OCI-LY7 (cell line): ENCODE data around the gene HHLA2. TPM values are rescaled to one million over a fixed set of nuclear protein-coding genes. Genes with fewer than 3 reads are reported as not detected.

Experiments used
- BruUV-seq: library from RNA; stranded (reverse); fragments of 400-500 nt; replicated peaks from 2 replicates; lab custom pipeline; 2021; lab: Mats Ljungman, UMichigan
- CTCF ChIA-PET: fragments of 300-600 bp; sonication (Branson Sonifier 250); formaldehyde crosslinking; loops from one replicate; lab custom pipeline; 2022; ENCODE audit warnings: antibody characterized with exemption; ENCODE audit not compliant: unreplicated experiment; lab: Charles Lee
- POLR2A ChIA-PET: fragments of 300-600 bp; sonication (Branson Sonifier 250); formaldehyde crosslinking; loops from one replicate; lab custom pipeline; 2022; ENCODE audit warnings: antibody characterized with exemption; lab: Charles Lee
- DNase-seq: peaks from one replicate; pipeline ENCODE4 v3.0.0-alpha.2; 2015; ENCODE audit warnings: low spot score
- H2AFZ ChIP-seq: fragments of 200-600 bp; sonication (generic), shearing (Covaris generic); 2 replicates; pipeline ENCODE4 v1.6.1; 2014; ENCODE audit warnings: mild to moderate bottlenecking, antibody characterized with exemption, low read length, moderate library complexity
- H3K27ac ChIP-seq: fragments of 200-600 bp; sonication (generic); 2 replicates; pipeline ENCODE4 v1.5.1; 2014; ENCODE audit warnings: mixed run types, low read depth, mild to moderate bottlenecking, moderate library complexity, low read length, inconsistent platforms; ENCODE audit not compliant: poor library complexity, severe bottlenecking
- H3K36me3 ChIP-seq: fragments of 200-600 bp; sonication (generic); 2 replicates; pipeline ENCODE4 v1.6.1; 2014; ENCODE audit warnings: mild to moderate bottlenecking, antibody characterized with exemption, low read length, moderate library complexity, mixed read lengths; ENCODE audit not compliant: insufficient read depth
- H3K4me1 ChIP-seq: fragments of 200-600 bp; sonication (generic); 2 replicates; pipeline ENCODE4 v1.5.1; 2014; ENCODE audit warnings: mild to moderate bottlenecking, low read length; ENCODE audit not compliant: insufficient read depth, poor library complexity, severe bottlenecking
- H3K4me2 ChIP-seq: fragments of 200-600 bp; sonication (generic); 2 replicates; pipeline ENCODE4 v1.6.1; 2014; ENCODE audit warnings: mild to moderate bottlenecking, low read length
- H3K4me3 ChIP-seq: fragments of 200-600 bp; sonication (generic); 2 replicates; pipeline ENCODE4 v1.5.1; 2014; ENCODE audit warnings: mild to moderate bottlenecking, low read depth, low read length; ENCODE audit not compliant: poor library complexity, severe bottlenecking
- H3K79me2 ChIP-seq: fragments of 200-600 bp; sonication (generic); 2 replicates; pipeline ENCODE4 v1.6.1; 2016; ENCODE audit warnings: low read depth, mild to moderate bottlenecking, low read length, moderate library complexity, mixed read lengths; ENCODE audit not compliant: insufficient read depth
- H3K9me2 ChIP-seq: fragments of 200-600 bp; sonication (generic); 2 replicates; pipeline ENCODE4 v1.6.1; 2016; ENCODE audit warnings: mild to moderate bottlenecking, low read length, mixed read lengths; ENCODE audit not compliant: insufficient read depth
- H3K9me3 ChIP-seq: fragments of 200-600 bp; sonication (generic); 2 replicates; pipeline ENCODE4 v1.6.1; 2014; ENCODE audit warnings: mild to moderate bottlenecking, mixed run types, low read length, mixed read lengths
- H4K20me1 ChIP-seq: fragments of 200-600 bp; sonication (generic); 2 replicates; pipeline ENCODE4 v1.6.1; 2014; ENCODE audit warnings: mild to moderate bottlenecking, antibody characterized with exemption, low read length, moderate library complexity, mixed read lengths; ENCODE audit not compliant: insufficient read depth
- CTCF ChIP-seq: fragments of 200-600 bp; sonication (generic); conservative IDR thresholded peaks from 2 replicates; pipeline ENCODE4 v1.5.1; 2014; ENCODE audit warnings: mild to moderate bottlenecking, antibody characterized with exemption, low read length, moderate library complexity, mixed read lengths
- EZH2phosphoT487 ChIP-seq: fragments of 200-600 bp; sonication (generic); IDR thresholded peaks from 2 replicates; pipeline ENCODE4 v1.6.1; 2018; ENCODE audit warnings: low read depth, borderline replicate concordance, mild to moderate bottlenecking, mixed run types, antibody characterized with exemption, low read length, moderate library complexity, mixed read lengths
- intact Hi-C: fragments of 100-400 bp; cut with micrococcal nuclease; formaldehyde crosslinking; loops from one replicate; pipeline ENCODE4 v1.10.0; 2022; ENCODE audit not compliant: unreplicated experiment
- total RNA-seq, 2 experiments: library from RNA; depleted of rRNA in 1 of 2; stranded (reverse); fragments of >200 nt in 1 of 2; shearing (Covaris generic) in 1 of 2; gene quantifications; 2 replicates each; pipeline ENCODE4 v1.2.3, GENCODE V29; 2014 to 2022

HHLA2 gene
- total RNA-seq, 2 experiments from 2014 or later, result not detected

DNA sequence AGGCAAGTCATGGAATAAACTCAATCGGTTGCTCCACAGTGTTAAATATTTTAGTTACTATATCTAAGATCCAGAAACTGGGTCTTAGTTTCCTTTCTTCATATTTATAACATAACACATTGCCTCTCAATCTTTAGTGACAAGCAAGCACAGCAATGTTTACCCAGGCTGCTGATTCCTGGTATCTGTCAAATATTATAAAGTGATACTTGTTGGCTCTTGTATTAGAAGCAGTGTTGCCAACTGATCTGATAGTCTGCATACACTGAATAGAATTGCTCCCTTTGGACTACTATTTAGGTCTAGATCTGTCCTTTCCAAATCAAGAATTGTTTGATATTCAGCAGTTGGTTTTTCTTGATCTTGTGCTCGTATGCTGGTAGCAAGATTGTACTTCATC lies 7.2 kb upstream of the HHLA2 start:
- H3K4me1 ChIP-seq, result no peaks in the 10 kb centered on the region
- H3K27ac ChIP-seq, result no peak overlapping the region
- no peak for DNase-seq
- no peaks in the 10 kb centered on the region for H3K36me3 ChIP-seq
- TF ChIP-seq EZH2phosphoT487 (no peak), CTCF (no peak)
- no peak overlapping the region for H3K4me2 ChIP-seq
- POLR2A ChIA-PET, result interaction anchor here (0.6 kb wide), 1 partner anchor 764 kb away, joined by 3 read pairs; no protein-coding TSS in a partner anchor
- no peaks in the 10 kb centered on the region; the same call in 1 of the 2 replicates for H3K9me3 ChIP-seq
- BruUV-seq, result no TSS peak
- no peaks in the 10 kb centered on the region for H3K79me2 ChIP-seq
- CTCF ChIA-PET, result no interaction called here
- intact Hi-C loops, result no loop called here
- H4K20me1 ChIP-seq, result no peaks in the 10 kb centered on the region
- no peak overlapping the region for H2AFZ ChIP-seq
- H3K4me3 ChIP-seq, result no peak overlapping the region
- H3K9me2 ChIP-seq, result no peaks in the 10 kb centered on the region

GRCh38 chr3:108292450-108292849 lies 3.9 kb upstream of the HHLA2 start:
- no peaks in the 10 kb centered on the region for H3K36me3 ChIP-seq
- BruUV-seq, result no TSS peak
- H3K79me2 ChIP-seq, result no peaks in the 10 kb centered on the region
- no peak overlapping the region for H2AFZ ChIP-seq
- TF ChIP-seq EZH2phosphoT487 (no peak), CTCF (no peak)
- intact Hi-C loops, result no loop called here
- ChIA-PET CTCF (no interaction called here), POLR2A (no interaction called here)
- no peak overlapping the region for H3K27ac ChIP-seq
- DNase-seq, result no peak
- H3K4me1 ChIP-seq, result no peaks in the 10 kb centered on the region
- no peak overlapping the region for H3K4me2 ChIP-seq
- H3K9me2 ChIP-seq, result no peaks in the 10 kb centered on the region
- H4K20me1 ChIP-seq, result no peaks in the 10 kb centered on the region
- no peaks in the 10 kb centered on the region; the same call in 1 of the 2 replicates for H3K9me3 ChIP-seq
- H3K4me3 ChIP-seq, result no peak overlapping the region

DNA sequence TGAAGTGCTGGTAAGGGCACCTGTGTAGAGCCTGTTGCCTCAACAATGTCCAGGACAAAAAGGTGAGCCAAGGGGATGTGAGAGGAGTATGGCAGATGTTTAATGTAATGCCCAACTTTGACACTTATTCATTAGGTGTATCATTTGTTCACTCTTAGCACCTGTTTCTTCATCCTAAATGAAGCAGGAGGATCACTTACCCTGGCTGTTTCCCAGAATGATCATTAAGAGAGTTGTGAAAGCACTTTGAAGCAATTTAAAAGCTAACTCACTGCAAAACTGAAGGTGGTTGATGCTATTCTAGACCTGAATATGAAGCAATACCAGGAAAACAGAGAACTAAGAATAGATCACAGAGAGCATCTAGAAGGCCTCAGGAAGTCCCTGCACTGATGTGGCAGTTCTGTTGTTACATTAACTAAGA lies 3.4 kb upstream of the HHLA2 start:
- POLR2A ChIA-PET, result no interaction called here
- intact Hi-C loops, result no loop called here

More for the DNA sequence above, 3.4 kb upstream of the HHLA2 start:
- Histone ChIP-seq H2AFZ (no peak overlapping the region), H3K9me2 (no peaks in the 10 kb centered on the region), H3K4me1 (no peaks in the 10 kb centered on the region), H3K36me3 (no peaks in the 10 kb centered on the region), H3K4me2 (no peak overlapping the region), H3K4me3 (no peak overlapping the region), H3K9me3 (no peaks in the 10 kb centered on the region; the same call in 1 of the 2 replicates), H3K79me2 (no peaks in the 10 kb centered on the region), H3K27ac (no peak overlapping the region), H4K20me1 (no peaks in the 10 kb centered on the region)
- no peak for TF ChIP-seq EZH2phosphoT487
- no peak for TF ChIP-seq CTCF
- no TSS peak for BruUV-seq
- DNase-seq, result no peak
- CTCF ChIA-PET, result no interaction called here
